ENCODE data around the gene IRF6.

- TF ChIP-seq CTCF (conservative IDR thresholded peaks at IDR 0.05; ENCODE audit: low read depth, low read length) (peak; percentile 96), EZH2 (IDR thresholded peaks at IDR 0.05; ENCODE audit: low read length, unreplicated experiment) (no peak)
Observed at GRCh38 chr1:209823143-209824041, 17.4 kb upstream of the IRF6 start.

Data from PC-3 (cell line).